Right cardiac atrium (tissue), 5 donors: ENCODE results near the gene GFM1. TPM values are rescaled to one million over a fixed set of nuclear protein-coding genes. Genes with fewer than 3 reads are reported as not detected.

ENCODE experiments used
- ATAC-seq, 2 donors: fragments of 200-7000 bp; cut with Tn5 transposase; one replicate each; pipeline versions ENCODE4 v1.8.0 to v1.9.1; 2020; ENCODE audit warnings: moderate library complexity in 2 of 2, mild to moderate bottlenecking in 1 of 2
- DNase-seq, 3 donors: peaks; one replicate each; pipeline ENCODE4 v3.0.0-alpha.2; 2020
- H3K27ac ChIP-seq: one replicate; pipeline ENCODE4 v1.5.1; 2013; ENCODE audit warnings: mild to moderate bottlenecking, low read length, control low read depth, moderate library complexity
- H3K27me3 ChIP-seq: one replicate; pipeline ENCODE4 v1.6.1; 2013; ENCODE audit not compliant: control insufficient read depth, insufficient read depth
- H3K4me1 ChIP-seq: one replicate; pipeline ENCODE4 v1.6.1; 2013; ENCODE audit warnings: low read length; ENCODE audit not compliant: control insufficient read depth, insufficient read depth
- H3K4me3 ChIP-seq: one replicate; pipeline ENCODE4 v1.5.1; 2013; ENCODE audit warnings: low read length, control low read depth
- H3K9me3 ChIP-seq: one replicate; pipeline ENCODE4 v1.6.1; 2013; ENCODE audit warnings: low read length; ENCODE audit not compliant: control insufficient read depth
- WGBS: extraction: QIAGEN DNeasy Blood & Tissue Kit; methylation state at CpG from one replicate; pipeline ENCODE4 v1.1.7; 2013; 5-methylcytosine and 5-hydroxymethylcytosine counted together
- intact Hi-C, 4 donors: fragments of 100-400 bp; cut with DNase I; formaldehyde crosslinking; loops; one replicate each; pipeline versions ENCODE4 v1.11.0 to v1.14.0; 2022 to 2023
- long read RNA-seq, 4 donors: library from polyadenylated mRNA; unstranded; transcript quantifications; one replicate each; pipeline ENCODE4 v2.0.0, GENCODE V29; 2020 to 2021
- polyA plus RNA-seq: library from polyadenylated mRNA; stranded (reverse); fragments of 200-250 nt; gene quantifications from one replicate; pipeline ENCODE4 v1.2.3, GENCODE V29; 2013
- total RNA-seq, 4 donors: library from RNA; stranded (reverse); fragmentation: NEBNext Ultra II Directional; extraction: Animal tissue kit (Norgen Biotek cat#: 25700); gene quantifications; one replicate each; pipeline ENCODE4 v1.2.1, GENCODE V29; 2021
- donor health status: healthy with polysubstance abuse.
- donor health status: DM: no; HTN: yes; CAD: no.
- donor health status: DM: no; HTN: no; CAD: no.
- donor health status: DM: no; HTN: yes; CAD: no; lungs with severe emphysema.
- donor health status: DM: yes; HTN: yes; CAD: no.

The GFM1 gene
- total RNA-seq (10 to 100 TPM; 41.3 to 51.0 (median 47.2) TPM), polyA plus RNA-seq (25.2 TPM)
- long read RNA-seq, donor 1, transcript GFM1-201 (19 exons, 3,453 nt): minor isoform, 17 of 174 reads
- long read RNA-seq, donor 1, transcript GFM1-210 (18 exons, 3,721 nt): major isoform, 137 of 174 reads
- long read RNA-seq, donor 1, partial matches to known transcripts: 5 of 174 reads
- long read RNA-seq, donor 1, other reads (novel, unspliced or antisense): 15 of 174 reads
- long read RNA-seq, donor 2, transcript GFM1-210 (18 exons, 3,721 nt): major isoform, 60 of 68 reads
- long read RNA-seq, donor 2, transcript GFM1-201 (19 exons, 3,453 nt): minor isoform, 5 of 68 reads
- long read RNA-seq, donor 2, partial matches to known transcripts: 0 of 68 reads
- long read RNA-seq, donor 2, other reads (novel, unspliced or antisense): 3 of 68 reads
- long read RNA-seq, donor 3, transcript GFM1-201 (19 exons, 3,453 nt): minor isoform, 15 of 338 reads
- long read RNA-seq, donor 3, transcript GFM1-210 (18 exons, 3,721 nt): major isoform, 272 of 338 reads
- long read RNA-seq, donor 3, partial matches to known transcripts: 18 of 338 reads
- long read RNA-seq, donor 3, other reads (novel, unspliced or antisense): 30 of 338 reads
- long read RNA-seq, donor 4, transcript GFM1-210 (18 exons, 3,721 nt): major isoform, 49 of 55 reads
- long read RNA-seq, donor 4, partial matches to known transcripts: 3 of 55 reads
- long read RNA-seq, donor 4, other reads (novel, unspliced or antisense): 2 of 55 reads

- H3K4me1 ChIP-seq: peaks cover 2% of the 10 kb centered on the region
- H3K4me3 ChIP-seq: peak within 1 kb of the TSS; percentile 93
- DNase-seq (peak; percentile 93 to 96 (median 95)), ATAC-seq (peak; percentile 98 to 99)
- no peaks in the 10 kb centered on the region for H3K9me3 ChIP-seq
- under 1% methylated on average over 42 of the region's 42 CpGs for WGBS
- intact Hi-C loops: no loop called here
- no peaks in the 10 kb centered on the region for H3K27me3 ChIP-seq
- peak within 1 kb of the TSS; percentile 92 for H3K27ac ChIP-seq
Measured at GRCh38 chr3:158644345-158644908, at the start of gene GFM1. Gene GFM1, plus strand, starts transcription at chr3:158644527. Its CDS starts 108 bp downstream, at chr3:158644635.

- intact Hi-C loops: no loop called here
Measured at GRCh38 chr3:158600787-158601186, 43.5 kb upstream of the GFM1 start.

GRCh38 chr3:158602227-158602626, 42.1 kb upstream of the GFM1 start:
- no peak overlapping the region for H3K27ac ChIP-seq

More at GRCh38 chr3:158600787-158601186, 43.5 kb upstream of the GFM1 start:
- Histone ChIP-seq H3K4me1 (peaks cover 2% of the 10 kb centered on the region), H3K27me3 (no peaks in the 10 kb centered on the region), H3K9me3 (no peaks in the 10 kb centered on the region), H3K27ac (no peak overlapping the region), H3K4me3 (no peak overlapping the region)
- ATAC-seq: no peak
- DNase-seq: no peak
- 98% methylated on average over 2 of the region's 2 CpGs for WGBS

GRCh38 chr3:158617982-158618875, 26.1 kb upstream of the GFM1 start:
- ATAC-seq: no peak
- H3K27me3 ChIP-seq: no peaks in the 10 kb centered on the region
- H3K27ac ChIP-seq: no peak overlapping the region
- no peak for DNase-seq
- H3K9me3 ChIP-seq: no peaks in the 10 kb centered on the region
- WGBS: 59% methylated on average over 1 of the region's 1 CpG
- no peaks in the 10 kb centered on the region for H3K4me1 ChIP-seq
- intact Hi-C loops: no loop called here
- H3K4me3 ChIP-seq: no peak overlapping the region

More at GRCh38 chr3:158602227-158602626, 42.1 kb upstream of the GFM1 start:
- Histone ChIP-seq H3K9me3 (no peaks in the 10 kb centered on the region), H3K4me3 (no peak overlapping the region), H3K27me3 (no peaks in the 10 kb centered on the region), H3K4me1 (no peaks in the 10 kb centered on the region)
- ATAC-seq (no peak), DNase-seq (no peak)
- intact Hi-C loops: no loop called here

GRCh38 chr3:158625881-158626280, 18.4 kb upstream of the GFM1 start:
- Histone ChIP-seq H3K27me3 (no peaks in the 10 kb centered on the region), H3K9me3 (no peaks in the 10 kb centered on the region), H3K27ac (no peak overlapping the region), H3K4me3 (no peak overlapping the region), H3K4me1 (no peaks in the 10 kb centered on the region)
- intact Hi-C loops: no loop called here
- WGBS: 79% methylated on average over 1 of the region's 1 CpG
- DNase-seq (no peak), ATAC-seq (no peak)

GRCh38 chr3:158631981-158632380, 12.3 kb upstream of the GFM1 start:
- no peak for DNase-seq
- intact Hi-C loops: no loop called here
- no peaks in the 10 kb centered on the region for H3K9me3 ChIP-seq

GRCh38 chr3:158640646-158641045, 3.7 kb upstream of the GFM1 start:
- ATAC-seq (no peak), DNase-seq (no peak)
- Histone ChIP-seq H3K9me3 (no peaks in the 10 kb centered on the region), H3K27ac (no peak overlapping the region), H3K4me1 (no peaks in the 10 kb centered on the region), H3K27me3 (no peaks in the 10 kb centered on the region), H3K4me3 (no peak overlapping the region)
- intact Hi-C loops: no loop called here
- WGBS: 81% methylated on average over 7 of the region's 7 CpGs

More at GRCh38 chr3:158631981-158632380, 12.3 kb upstream of the GFM1 start:
- Histone ChIP-seq H3K4me3 (no peak overlapping the region), H3K27me3 (no peaks in the 10 kb centered on the region), H3K27ac (no peak overlapping the region), H3K4me1 (no peaks in the 10 kb centered on the region)
- ATAC-seq: no peak

- WGBS: 91% methylated on average over 7 of the region's 7 CpGs
- DNase-seq (no peak), ATAC-seq (no peak)
- H3K9me3 ChIP-seq: no peaks in the 10 kb centered on the region
- peaks cover 2% of the 10 kb centered on the region for H3K4me1 ChIP-seq
- H3K27me3 ChIP-seq: no peaks in the 10 kb centered on the region
- intact Hi-C loops: no loop called here
- no peak overlapping the region for H3K4me3 ChIP-seq
- no peak overlapping the region for H3K27ac ChIP-seq
Measured at GRCh38 chr3:158642005-158642404, 2.3 kb upstream of the GFM1 start.

GRCh38 chr3:158642474-158643210, 1.7 kb upstream of the GFM1 start:
- Histone ChIP-seq H3K4me3 (no peak overlapping the region), H3K27ac (no peak overlapping the region), H3K27me3 (no peaks in the 10 kb centered on the region), H3K4me1 (peaks cover 2% of the 10 kb centered on the region), H3K9me3 (no peaks in the 10 kb centered on the region)
- ATAC-seq (no peak), DNase-seq (no peak)
- intact Hi-C loops: no loop called here
- WGBS: 90% methylated on average over 6 of the region's 6 CpGs

GRCh38 chr3:158649791-158650190, 5.5 kb downstream of the GFM1 start:
- H3K4me3 ChIP-seq: no peak overlapping the region
- H3K9me3 ChIP-seq: no peaks in the 10 kb centered on the region
- H3K27ac ChIP-seq: no peak overlapping the region
- WGBS: 58% methylated on average over 4 of the region's 4 CpGs
- H3K27me3 ChIP-seq: no peaks in the 10 kb centered on the region
- DNase-seq (no peak), ATAC-seq (peak; percentile 33 to 69)
- intact Hi-C loops: no loop called here
- peaks cover 2% of the 10 kb centered on the region for H3K4me1 ChIP-seq
